HEK293T (cell line): ENCODE results near the gene MLLT11.

Experiments used
- ARNT ChIP-seq: fragments of 450-650 bp; IDR thresholded peaks from 2 replicates; pipeline ENCODE4 v1.6.1; 2017; ENCODE audit warnings: mild to moderate bottlenecking
- BHLHE40 ChIP-seq: fragments of 450-650 bp; IDR thresholded peaks from 2 replicates; pipeline ENCODE4 v1.6.1; 2016; ENCODE audit warnings: mild to moderate bottlenecking, moderate library complexity, borderline replicate concordance
- FOXA1 ChIP-seq: fragments of 450-650 bp; IDR thresholded peaks from 2 replicates; pipeline ENCODE4 v1.6.1; 2016; ENCODE audit warnings: mild to moderate bottlenecking
- FOXK2 ChIP-seq: fragments of 450-650 bp; IDR thresholded peaks from 2 replicates; pipeline ENCODE4 v1.6.1; 2016; ENCODE audit warnings: mild to moderate bottlenecking
- FOXM1 ChIP-seq: fragments of 450-650 bp; IDR thresholded peaks from 2 replicates; pipeline ENCODE4 v1.6.1; 2017; ENCODE audit warnings: mild to moderate bottlenecking, borderline replicate concordance
- LEF1 ChIP-seq: fragments of 450-650 bp; IDR thresholded peaks from 2 replicates; pipeline ENCODE4 v1.6.1; 2017; ENCODE audit warnings: mild to moderate bottlenecking, borderline replicate concordance
- NFRKB ChIP-seq: fragments of 450-650 bp; IDR thresholded peaks from 2 replicates; pipeline ENCODE4 v1.6.1; 2016; ENCODE audit warnings: mild to moderate bottlenecking, moderate library complexity
- SP1 ChIP-seq: fragments of 450-650 bp; IDR thresholded peaks from 2 replicates; pipeline ENCODE4 v1.6.1; 2017
- SUZ12 ChIP-seq: fragments of 450-650 bp; IDR thresholded peaks from 2 replicates; pipeline ENCODE4 v1.6.1; 2016; ENCODE audit warnings: mild to moderate bottlenecking
- ZNF384 ChIP-seq: fragments of 450-650 bp; IDR thresholded peaks from 2 replicates; pipeline ENCODE4 v1.6.1; 2016
- TF ChIP-seq, protein P1 (sequence below): fragments of 450-650 bp; IDR thresholded peaks from 2 replicates; pipeline ENCODE4 v1.6.1; 2016

DNA sequence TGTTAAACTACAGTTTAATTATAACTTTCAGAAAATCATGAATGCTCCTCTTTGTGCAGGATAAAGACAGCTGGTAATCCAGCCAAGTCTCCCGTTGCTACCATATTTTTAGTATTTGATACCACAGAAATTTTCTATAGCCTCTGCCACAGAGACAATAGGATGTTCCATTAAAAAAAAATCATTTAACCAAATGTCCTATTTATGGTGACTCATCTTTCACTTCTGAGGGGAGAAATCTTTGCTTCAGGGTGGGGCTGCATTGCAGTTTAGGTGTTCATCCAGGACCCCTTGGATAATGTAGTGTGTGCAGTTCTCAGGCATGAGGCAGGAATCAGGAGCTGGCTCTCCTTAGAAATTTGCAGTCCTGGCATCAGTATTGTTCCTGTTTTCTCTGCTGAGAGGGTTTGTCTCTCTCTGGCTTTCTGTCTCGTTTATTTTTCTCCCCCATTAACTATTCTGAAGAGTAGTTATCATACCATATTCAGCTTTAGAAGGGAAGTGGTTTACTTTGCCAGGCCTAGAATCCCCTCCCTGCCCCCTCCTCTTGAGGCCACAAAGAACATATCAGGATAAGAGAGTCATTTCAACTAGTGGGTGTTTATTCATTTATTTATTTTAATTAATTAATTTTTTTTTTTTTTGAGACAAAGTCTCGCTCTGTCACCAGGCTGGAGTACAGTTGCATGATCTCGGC, 48.9 kb upstream of the MLLT11 start:
- TF ChIP-seq FOXM1 (no peak), ARNT (no peak), SUZ12 (no peak), BHLHE40 (no peak), ZNF384 (no peak), SP1 (no peak), NFRKB (no peak), LEF1 (no peak), FOXK2 (no peak), FOXA1 (no peak)
- TF ChIP-seq, protein P1, sequence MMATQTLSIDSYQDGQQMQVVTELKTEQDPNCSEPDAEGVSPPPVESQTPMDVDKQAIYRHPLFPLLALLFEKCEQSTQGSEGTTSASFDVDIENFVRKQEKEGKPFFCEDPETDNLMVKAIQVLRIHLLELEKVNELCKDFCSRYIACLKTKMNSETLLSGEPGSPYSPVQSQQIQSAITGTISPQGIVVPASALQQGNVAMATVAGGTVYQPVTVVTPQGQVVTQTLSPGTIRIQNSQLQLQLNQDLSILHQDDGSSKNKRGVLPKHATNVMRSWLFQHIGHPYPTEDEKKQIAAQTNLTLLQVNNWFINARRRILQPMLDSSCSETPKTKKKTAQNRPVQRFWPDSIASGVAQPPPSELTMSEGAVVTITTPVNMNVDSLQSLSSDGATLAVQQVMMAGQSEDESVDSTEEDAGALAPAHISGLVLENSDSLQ = no peak
